ENCODE data around the gene DNAJC22.
"Not testable (repeated sequence)": the region's sequence is repeated elsewhere in the genome, so short reads cannot be mapped to it uniquely, and the experiment has no call there.

- not testable (repeated sequence) for TF ChIP-seq SPI1 (IDR thresholded peaks at IDR 0.05; ENCODE audit: low read depth, low read length); POLR2A (IDR thresholded peaks at IDR 0.05; ENCODE audit: low read depth, low read length); POLR2AphosphoS5 (IDR thresholded peaks at IDR 0.05; ENCODE audit: low read depth, low read length); TAF1 (IDR thresholded peaks at IDR 0.05; ENCODE audit: low read depth, low read length); PAX5 (IDR thresholded peaks at IDR 0.05; ENCODE audit: insufficient read depth, low read length, severe bottlenecking); POU2F2 (IDR thresholded peaks at IDR 0.05; ENCODE audit: low read depth, low read length)
Observed at GRCh38 chr12:49320411-49321103, 26.1 kb upstream of the DNAJC22 start.
